ENCODE measurements around the gene MACROD2. TPM values are rescaled to one million over a fixed set of nuclear protein-coding genes. Genes with fewer than 3 reads are reported as not detected.

MACROD2 gene
- total and polyA plus RNA-seq, 2 of the 4 experiments (the other 2 are of a cell fraction) = not detected

DNA sequence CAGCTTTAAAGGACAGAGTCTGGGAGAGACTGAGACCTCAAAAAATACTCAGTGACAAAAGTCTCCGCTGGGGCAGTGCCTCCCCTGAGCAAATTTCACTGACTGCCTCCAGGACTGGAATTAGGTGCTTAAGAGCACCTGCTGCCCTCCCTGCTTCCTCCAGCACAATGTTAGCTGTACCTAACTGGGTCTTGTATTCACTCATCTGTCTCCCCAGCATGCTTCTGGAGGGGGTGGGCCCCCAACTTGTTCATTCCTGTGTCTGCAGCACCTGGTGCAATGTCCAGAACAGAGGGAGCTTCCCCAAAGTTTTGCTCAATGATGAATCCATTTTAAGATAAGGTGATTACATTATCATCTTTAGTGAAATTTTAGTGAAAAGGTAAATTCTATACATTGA is 1927.2 kb downstream of the MACROD2 start:
- H2BK15ac ChIP-seq (ENCODE audit: low read depth, low read length) = no peak overlapping the region
- H3K27me3 ChIP-seq (ENCODE audit: control insufficient read depth, insufficient read depth, low read length) = no peaks in the 10 kb centered on the region
- ATAC-seq (ENCODE audit: low read depth) (no peak), DNase-seq (no peak)
- in situ Hi-C loops (cut with MboI; ENCODE audit: low sequenced_read_pairs) = no loop called here
- H3K36me3 ChIP-seq (ENCODE audit: control insufficient read depth, insufficient read depth, low read length) = no peaks in the 10 kb centered on the region
- H2AFZ ChIP-seq (replicated peaks; ENCODE audit: low read length, poor library complexity) = no peak overlapping the region
- H3K4me2 ChIP-seq (ENCODE audit: low read depth, low read length) = no peak overlapping the region
- H2AK9ac ChIP-seq (replicated peaks; ENCODE audit: low read depth, low read length, poor library complexity) = no peak overlapping the region
- H2AK5ac ChIP-seq (ENCODE audit: low read depth, low read length) = no peak overlapping the region
- no peak overlapping the region for H3K27ac ChIP-seq (ENCODE audit: insufficient read depth, low read length)
- no peak overlapping the region for H3K9ac ChIP-seq (ENCODE audit: low read depth, low read length)
- dilution Hi-C loops (cut with HindIII; ENCODE audit: low sequenced_read_pairs, unreplicated experiment) = no loop called here
- no TSS peak for BruUV-seq (replicated peaks)
- no peak for TF ChIP-seq CTCF (conservative IDR thresholded peaks at IDR 0.05; ENCODE audit: low read depth, low read length)
- no peaks in the 10 kb centered on the region for H3K79me1 ChIP-seq (ENCODE audit: low read depth in 1 of 2, low read length in 2 of 2)
- H3K14ac ChIP-seq (replicated peaks; ENCODE audit: low read depth, low read length) = no peak overlapping the region
- intact Hi-C loops (cut with micrococcal nuclease) = no loop called here
- H4K91ac ChIP-seq (ENCODE audit: insufficient read depth, low read depth, low read length) = no peak overlapping the region
- no peak overlapping the region for H3K4ac ChIP-seq (ENCODE audit: low read depth, low read length)
- H3K18ac ChIP-seq (ENCODE audit: low read depth, low read length) = no peak overlapping the region
- no peak overlapping the region for H3K23ac ChIP-seq (ENCODE audit: low read depth, low read length)
- H3K4me1 ChIP-seq (ENCODE audit: control insufficient read depth, insufficient read depth, low read length) = no peaks in the 10 kb centered on the region
- ChIA-PET POLR2A (ENCODE audit: unreplicated experiment) (no interaction called here), CTCF (no interaction called here)
- H2BK20ac ChIP-seq (ENCODE audit: low read depth, low read length) = no peak overlapping the region
- H2BK120ac ChIP-seq (ENCODE audit: low read depth, low read length) = no peak overlapping the region
- H3K9me3 ChIP-seq (ENCODE audit: control insufficient read depth, insufficient read depth, low read length) = peaks cover 4% of the 10 kb centered on the region; the same call in 1 of the 2 replicates
- WGBS, 2 experiments (ENCODE audit: extremely low coverage in 2 of 2, insufficient read length in 1 of 2) = no CpG with 5 or more reads among the region's 1 CpG
- H3K56ac ChIP-seq (ENCODE audit: extremely low read depth, insufficient read depth, low read length) = no peak overlapping the region
- no peak overlapping the region for H2BK5ac ChIP-seq (ENCODE audit: low read depth, low read length, poor library complexity, severe bottlenecking)
- H4K8ac ChIP-seq (ENCODE audit: low read depth in 2 of 2, low read length in 2 of 2) = no peak overlapping the region
- no peak overlapping the region for H3K4me3 ChIP-seq (ENCODE audit: insufficient read depth, low read depth, low read length)
- H4K5ac ChIP-seq (ENCODE audit: low read depth, low read length) = no peak overlapping the region
- no peaks in the 10 kb centered on the region for H4K20me1 ChIP-seq (ENCODE audit: insufficient read depth, low read length)
- H3K9me1 ChIP-seq (ENCODE audit: insufficient read depth, low read length) = no peaks in the 10 kb centered on the region

Data from IMR-90 (cell line).